Measurements from ENCODE around the gene FHIT.
"Not testable (repeated sequence)": the region's sequence is repeated elsewhere in the genome, so short reads cannot be mapped to it uniquely, and the experiment has no call there.

Gene FHIT

GRCh38 chr3:59938828-59939227, 1312.4 kb downstream of the FHIT start:
- Histone ChIP-seq H3K56ac (ENCODE audit: low read length) (no peak overlapping the region), H3K4me3 (ENCODE audit: low read length) (no peak overlapping the region)
- WGBS (ENCODE audit: extremely low coverage, insufficient coverage, low lambda C conversion rate): no CpG with 5 or more reads among the region's 3 CpGs

DNA sequence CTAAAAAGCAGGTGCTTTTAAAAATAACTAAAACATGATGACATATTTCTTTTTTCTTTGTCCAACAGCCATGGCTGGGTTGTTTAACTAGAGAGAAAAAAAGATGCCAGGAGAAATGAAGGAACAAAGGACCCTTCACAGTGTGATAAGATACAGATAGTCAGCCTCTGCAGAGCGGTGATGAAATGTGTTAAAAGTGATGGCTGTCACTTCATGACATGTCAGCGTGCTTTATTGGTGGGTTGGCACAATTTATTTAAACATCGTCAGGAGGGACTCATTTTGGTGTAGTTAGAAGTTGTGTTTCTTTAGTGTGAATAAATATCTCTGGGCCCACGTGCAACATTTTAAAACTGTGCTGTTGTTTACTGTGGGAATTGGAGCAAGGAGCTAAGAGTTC, 1314.1 kb downstream of the FHIT start:
- no peaks in the 10 kb centered on the region for H3K4me1 ChIP-seq (ENCODE audit: control insufficient read depth, low read depth, low read length)
- H2BK15ac ChIP-seq (replicated peaks; ENCODE audit: low read depth): no peak overlapping the region
- no peak overlapping the region for H3K4me2 ChIP-seq (ENCODE audit: low read length)
- no peak overlapping the region for H4K8ac ChIP-seq (ENCODE audit: low read depth, low read length)
- no peak overlapping the region for H3K27ac ChIP-seq (ENCODE audit: low read depth, low read length)
- no peak overlapping the region for H4K5ac ChIP-seq (ENCODE audit: low read length)
- H3K23ac ChIP-seq (ENCODE audit: low read length): no peak overlapping the region
- no peaks in the 10 kb centered on the region for H3K79me2 ChIP-seq (ENCODE audit: control insufficient read depth, insufficient read depth, low read length)
- H3K56ac ChIP-seq (ENCODE audit: low read length): no peak overlapping the region
- no peak overlapping the region for H2AK5ac ChIP-seq (ENCODE audit: low read length)
- H2BK5ac ChIP-seq (ENCODE audit: low read length): no peak overlapping the region
- no peaks in the 10 kb centered on the region for H3K27me3 ChIP-seq (ENCODE audit: insufficient read depth, low read length, poor library complexity)
- DNase-seq: peak; percentile 18
- no peaks in the 10 kb centered on the region for H3K36me3 ChIP-seq (ENCODE audit: control insufficient read depth, insufficient read depth, low read length)
- H3K9ac ChIP-seq (ENCODE audit: low read length): no peak overlapping the region
- H3K4me3 ChIP-seq (ENCODE audit: low read length): no peak overlapping the region
- no peaks in the 10 kb centered on the region for H3K79me1 ChIP-seq (ENCODE audit: low read length)
- H3K4ac ChIP-seq (ENCODE audit: low read depth, low read length): no peak overlapping the region
- no peak overlapping the region for H2BK120ac ChIP-seq (ENCODE audit: low read depth, low read length)
- WGBS (ENCODE audit: extremely low coverage, insufficient coverage, low lambda C conversion rate): no CpG with 5 or more reads among the region's 4 CpGs
- H3K18ac ChIP-seq (ENCODE audit: low read length): no peak overlapping the region

More at GRCh38 chr3:59938828-59939227, 1312.4 kb downstream of the FHIT start:
- H3K4me2 ChIP-seq (ENCODE audit: low read length): no peak overlapping the region
- no peak overlapping the region for H3K18ac ChIP-seq (ENCODE audit: low read length)
- H3K4me1 ChIP-seq (ENCODE audit: control insufficient read depth, low read depth, low read length): no peaks in the 10 kb centered on the region
- no peaks in the 10 kb centered on the region for H3K36me3 ChIP-seq (ENCODE audit: control insufficient read depth, insufficient read depth, low read length)
- no peak overlapping the region for H3K4ac ChIP-seq (ENCODE audit: low read depth, low read length)
- no peak overlapping the region for H2AK5ac ChIP-seq (ENCODE audit: low read length)
- DNase-seq: no peak
- no peak overlapping the region for H4K8ac ChIP-seq (ENCODE audit: low read depth, low read length)
- H3K79me1 ChIP-seq (ENCODE audit: low read length): no peaks in the 10 kb centered on the region
- H3K27ac ChIP-seq (ENCODE audit: low read depth, low read length): no peak overlapping the region
- no peaks in the 10 kb centered on the region for H3K79me2 ChIP-seq (ENCODE audit: control insufficient read depth, insufficient read depth, low read length)
- H2BK5ac ChIP-seq (ENCODE audit: low read length): no peak overlapping the region
- no peak overlapping the region for H4K5ac ChIP-seq (ENCODE audit: low read length)
- H2BK15ac ChIP-seq (replicated peaks; ENCODE audit: low read depth): no peak overlapping the region
- H3K9ac ChIP-seq (ENCODE audit: low read length): no peak overlapping the region
- H3K27me3 ChIP-seq (ENCODE audit: insufficient read depth, low read length, poor library complexity): no peaks in the 10 kb centered on the region
- H2BK120ac ChIP-seq (ENCODE audit: low read depth, low read length): no peak overlapping the region
- H3K23ac ChIP-seq (ENCODE audit: low read length): no peak overlapping the region

DNA sequence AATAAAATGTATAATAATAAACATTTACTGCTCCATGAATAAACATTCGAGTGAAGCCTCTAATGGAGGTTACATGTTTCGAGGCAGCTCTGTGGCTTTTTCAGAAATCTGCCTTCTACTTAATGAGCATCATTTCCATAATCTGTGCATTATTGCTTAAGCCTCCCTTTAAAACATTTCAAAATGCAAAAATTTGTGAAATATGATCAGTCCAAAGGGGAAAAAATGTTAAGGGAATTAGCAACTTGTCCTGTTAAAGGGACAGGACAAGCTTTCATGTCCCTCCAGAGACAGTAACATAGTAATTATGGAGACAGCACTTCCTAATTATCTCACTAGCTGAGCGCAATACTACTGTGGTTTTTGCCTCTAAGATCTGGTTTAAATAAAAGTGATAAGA, 1314.8 kb downstream of the FHIT start:
- H2AK5ac ChIP-seq (ENCODE audit: low read length): no peak overlapping the region
- H3K4ac ChIP-seq (ENCODE audit: low read depth, low read length): no peak overlapping the region
- no peaks in the 10 kb centered on the region for H3K36me3 ChIP-seq (ENCODE audit: control insufficient read depth, insufficient read depth, low read length)
- H3K9ac ChIP-seq (ENCODE audit: low read length): no peak overlapping the region
- H2BK5ac ChIP-seq (ENCODE audit: low read length): no peak overlapping the region
- H3K27ac ChIP-seq (ENCODE audit: low read depth, low read length): no peak overlapping the region
- no peaks in the 10 kb centered on the region for H3K79me2 ChIP-seq (ENCODE audit: control insufficient read depth, insufficient read depth, low read length)
- WGBS (ENCODE audit: extremely low coverage, insufficient coverage, low lambda C conversion rate): no CpG with 5 or more reads among the region's 3 CpGs
- no peaks in the 10 kb centered on the region for H3K79me1 ChIP-seq (ENCODE audit: low read length)
- no peak overlapping the region for H3K4me3 ChIP-seq (ENCODE audit: low read length)
- H3K18ac ChIP-seq (ENCODE audit: low read length): no peak overlapping the region
- H4K5ac ChIP-seq (ENCODE audit: low read length): no peak overlapping the region
- DNase-seq: no peak
- H4K8ac ChIP-seq (ENCODE audit: low read depth, low read length): no peak overlapping the region
- no peaks in the 10 kb centered on the region for H3K27me3 ChIP-seq (ENCODE audit: insufficient read depth, low read length, poor library complexity)
- H3K56ac ChIP-seq (ENCODE audit: low read length): no peak overlapping the region
- H3K4me2 ChIP-seq (ENCODE audit: low read length): no peak overlapping the region
- no peak overlapping the region for H3K23ac ChIP-seq (ENCODE audit: low read length)
- H3K4me1 ChIP-seq (ENCODE audit: control insufficient read depth, low read depth, low read length): no peaks in the 10 kb centered on the region
- H2BK15ac ChIP-seq (replicated peaks; ENCODE audit: low read depth): no peak overlapping the region
- H2BK120ac ChIP-seq (ENCODE audit: low read depth, low read length): no peak overlapping the region

- Histone ChIP-seq H3K4me3 (ENCODE audit: low read length) (no peak overlapping the region), H2BK15ac (replicated peaks; ENCODE audit: low read depth) (no peak overlapping the region), H3K56ac (ENCODE audit: low read length) (no peak overlapping the region), H3K79me2 (ENCODE audit: control insufficient read depth, insufficient read depth, low read length) (no peaks in the 10 kb centered on the region), H3K4ac (ENCODE audit: low read depth, low read length) (no peak overlapping the region), H2BK5ac (ENCODE audit: low read length) (no peak overlapping the region), H2AK5ac (ENCODE audit: low read length) (no peak overlapping the region), H4K5ac (ENCODE audit: low read length) (no peak overlapping the region), H3K4me1 (ENCODE audit: control insufficient read depth, low read depth, low read length) (no peaks in the 10 kb centered on the region), H3K18ac (ENCODE audit: low read length) (no peak overlapping the region), H3K36me3 (ENCODE audit: control insufficient read depth, insufficient read depth, low read length) (no peaks in the 10 kb centered on the region), H4K8ac (ENCODE audit: low read depth, low read length) (no peak overlapping the region), H3K79me1 (ENCODE audit: low read length) (no peaks in the 10 kb centered on the region), H3K4me2 (ENCODE audit: low read length) (no peak overlapping the region), H3K27me3 (ENCODE audit: insufficient read depth, low read length, poor library complexity) (no peaks in the 10 kb centered on the region), H3K27ac (ENCODE audit: low read depth, low read length) (no peak overlapping the region), H3K23ac (ENCODE audit: low read length) (no peak overlapping the region), H2BK120ac (ENCODE audit: low read depth, low read length) (no peak overlapping the region), H3K9ac (ENCODE audit: low read length) (no peak overlapping the region)
- no CpG with 5 or more reads among the region's 1 CpG for WGBS (ENCODE audit: extremely low coverage, insufficient coverage, low lambda C conversion rate)
- no peak for DNase-seq
These were observed 1316.2 kb downstream of the FHIT start for GRCh38 chr3:59935025-59935424.

DNA sequence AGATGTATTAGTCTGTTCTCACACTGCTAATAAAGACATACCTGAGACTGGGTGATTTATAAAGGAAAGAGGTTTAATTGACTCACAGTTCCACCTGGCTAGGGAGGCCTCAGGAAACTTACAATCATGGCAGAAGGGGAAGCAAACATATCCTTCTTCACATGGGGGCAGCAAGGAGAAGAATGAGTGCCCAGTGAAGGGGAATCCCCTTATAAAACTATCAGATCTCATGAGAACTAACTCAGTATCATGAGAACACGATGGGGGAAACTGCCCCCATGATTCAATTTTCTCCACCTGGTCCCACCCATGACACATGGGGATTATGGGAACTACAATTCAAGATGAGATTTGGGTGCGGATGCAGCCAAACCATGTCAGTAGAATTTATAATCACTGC, 1316.7 kb downstream of the FHIT start:
- DNase-seq; H3K79me2 ChIP-seq (ENCODE audit: control insufficient read depth, insufficient read depth, low read length); H3K4ac ChIP-seq (ENCODE audit: low read depth, low read length); H3K4me2 ChIP-seq (ENCODE audit: low read length); H3K4me3 ChIP-seq (ENCODE audit: low read length); H4K8ac ChIP-seq (ENCODE audit: low read depth, low read length); H2BK5ac ChIP-seq (ENCODE audit: low read length); H3K36me3 ChIP-seq (ENCODE audit: control insufficient read depth, insufficient read depth, low read length); H4K5ac ChIP-seq (ENCODE audit: low read length); H3K56ac ChIP-seq (ENCODE audit: low read length); H3K27me3 ChIP-seq (ENCODE audit: insufficient read depth, low read length, poor library complexity); H3K9ac ChIP-seq (ENCODE audit: low read length); H3K18ac ChIP-seq (ENCODE audit: low read length); H3K23ac ChIP-seq (ENCODE audit: low read length); H3K4me1 ChIP-seq (ENCODE audit: control insufficient read depth, low read depth, low read length); H3K27ac ChIP-seq (ENCODE audit: low read depth, low read length); H2BK15ac ChIP-seq (replicated peaks; ENCODE audit: low read depth); H2BK120ac ChIP-seq (ENCODE audit: low read depth, low read length); H2AK5ac ChIP-seq (ENCODE audit: low read length); H3K79me1 ChIP-seq (ENCODE audit: low read length): not testable (repeated sequence)
- no CpG with 5 or more reads among the region's 2 CpGs for WGBS (ENCODE audit: extremely low coverage, insufficient coverage, low lambda C conversion rate)

DNA sequence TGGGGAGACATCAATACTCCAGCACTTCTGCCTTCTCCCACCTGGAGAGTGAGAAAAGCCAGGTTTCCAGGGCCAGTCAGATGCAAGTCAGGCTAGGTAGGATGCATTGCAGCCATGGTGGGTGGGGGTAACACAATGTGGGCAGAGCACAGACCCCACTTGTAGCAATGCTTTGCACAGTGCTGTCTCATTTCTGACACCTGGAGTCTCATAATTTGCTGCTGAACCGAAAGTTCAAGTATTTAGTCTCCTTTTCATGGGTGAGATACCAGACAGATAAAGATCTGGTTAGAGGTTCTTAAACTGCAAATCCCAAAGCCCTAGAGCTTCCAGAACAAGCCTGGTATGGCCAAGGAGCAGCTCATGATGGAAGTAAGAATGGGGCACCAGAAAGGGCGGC, 1321.1 kb downstream of the FHIT start:
- no peak overlapping the region for H3K9ac ChIP-seq (ENCODE audit: low read length)
- H2BK15ac ChIP-seq (replicated peaks; ENCODE audit: low read depth): no peak overlapping the region
- no peaks in the 10 kb centered on the region for H3K27me3 ChIP-seq (ENCODE audit: insufficient read depth, low read length, poor library complexity)
- H3K4me1 ChIP-seq (ENCODE audit: control insufficient read depth, low read depth, low read length): no peaks in the 10 kb centered on the region
- no peak overlapping the region for H2BK120ac ChIP-seq (ENCODE audit: low read depth, low read length)
- H3K79me1 ChIP-seq (ENCODE audit: low read length): no peaks in the 10 kb centered on the region
- no peak overlapping the region for H3K4ac ChIP-seq (ENCODE audit: low read depth, low read length)
- no peak overlapping the region for H4K8ac ChIP-seq (ENCODE audit: low read depth, low read length)
- H3K79me2 ChIP-seq (ENCODE audit: control insufficient read depth, insufficient read depth, low read length): no peaks in the 10 kb centered on the region
- H3K56ac ChIP-seq (ENCODE audit: low read length): no peak overlapping the region
- no peak overlapping the region for H3K4me2 ChIP-seq (ENCODE audit: low read length)
- H3K18ac ChIP-seq (ENCODE audit: low read length): no peak overlapping the region
- no peak overlapping the region for H2AK5ac ChIP-seq (ENCODE audit: low read length)
- no peaks in the 10 kb centered on the region for H3K36me3 ChIP-seq (ENCODE audit: control insufficient read depth, insufficient read depth, low read length)
- no peak overlapping the region for H4K5ac ChIP-seq (ENCODE audit: low read length)
- no peak overlapping the region for H3K23ac ChIP-seq (ENCODE audit: low read length)
- no peak overlapping the region for H3K27ac ChIP-seq (ENCODE audit: low read depth, low read length)
- H3K4me3 ChIP-seq (ENCODE audit: low read length): no peak overlapping the region
- H2BK5ac ChIP-seq (ENCODE audit: low read length): no peak overlapping the region
- no CpG with 5 or more reads among the region's 2 CpGs for whole genome bisulfite sequencing (ENCODE audit: extremely low coverage, insufficient coverage, low lambda C conversion rate)
- no peak for DNase-seq
